HepG2 (cell line): ENCODE measurements around the gene FKBP8. TPM values are rescaled to one million over a fixed set of nuclear protein-coding genes. Genes with fewer than 3 reads are reported as not detected.

Experiments
- ADNP ChIP-seq: sonication (generic); formaldehyde crosslinking; IDR thresholded peaks from 2 replicates; pipeline ENCODE4 v1.4.0; 2020; ENCODE audit warnings: missing genetic modification reagents
- DMTF1 ChIP-seq: sonication (generic); formaldehyde crosslinking; IDR thresholded peaks from 2 replicates; pipeline ENCODE4 v1.4.0; 2020; ENCODE audit warnings: mild to moderate bottlenecking, missing genetic modification reagents
- IRF2 ChIP-seq: IDR thresholded peaks from 2 replicates; pipeline ENCODE4 v1.6.1; 2018; ENCODE audit warnings: missing genetic modification reagents, missing compliant biosample characterization
- MZF1 ChIP-seq: sonication (generic); formaldehyde crosslinking; IDR thresholded peaks from 2 replicates; pipeline ENCODE4 v1.8.1; 2023; ENCODE audit warnings: mild to moderate bottlenecking, missing genetic modification reagents, borderline replicate concordance
- PPARG ChIP-seq: conservative IDR thresholded peaks from 2 replicates; pipeline ENCODE4 v1.6.1; 2016; ENCODE audit warnings: missing biosample characterization, missing genetic modification reagents
- SRSF9 ChIP-seq: fragments of 200-400 bp; formaldehyde crosslinking; IDR thresholded peaks from 2 replicates; pipeline ENCODE4 v1.6.1; 2018; ENCODE audit warnings: borderline replicate concordance, mild to moderate bottlenecking, low read depth, low read length; ENCODE audit not compliant: insufficient read depth, poor library complexity, severe bottlenecking
- ZBTB43 ChIP-seq: sonication (generic); formaldehyde crosslinking; conservative IDR thresholded peaks from 2 replicates; pipeline ENCODE4 v1.4.0; 2020; ENCODE audit warnings: missing genetic modification reagents
- ZFAT ChIP-seq: sonication (generic); formaldehyde crosslinking; conservative IDR thresholded peaks from 2 replicates; pipeline ENCODE4 v1.8.1; 2023; ENCODE audit warnings: missing genetic modification reagents, inconsistent platforms
- ZNF407 ChIP-seq: sonication (generic); formaldehyde crosslinking; IDR thresholded peaks from one replicate; pipeline ENCODE4 v1.5.1; 2020; ENCODE audit warnings: mild to moderate bottlenecking, missing genetic modification reagents; ENCODE audit errors: not compliant biosample characterization
- ZNF609 ChIP-seq: sonication (generic); formaldehyde crosslinking; IDR thresholded peaks from 2 replicates; pipeline ENCODE4 v1.4.0; 2020; ENCODE audit warnings: mild to moderate bottlenecking, missing genetic modification reagents, borderline replicate concordance
- polyA plus RNA-seq, 8 experiments: library from polyadenylated mRNA; depleted of rRNA in 3 of 8; stranded (reverse) in 7 of 8; unstranded in 1 of 8; fragments of >200 nt; fragmentation: Illumina TruSeq in 4 of 8; extraction: Trizol in 4 of 8; gene quantifications; 2 replicates each; pipeline versions ENCODE4 v1.2.1 to v1.2.3, GENCODE V29; 2011 to 2016; ENCODE audit warnings: low read depth in 4 of 8, missing spikeins in 1 of 8, mixed read lengths in 1 of 8; ENCODE audit not compliant: insufficient read depth in 1 of 8
- total RNA-seq, 5 experiments: library from RNA; depleted of rRNA; stranded (reverse); fragments of >200 nt; fragmentation: Illumina TruSeq; extraction: Trizol; gene quantifications; 2 replicates each; pipeline ENCODE4 v1.2.3, GENCODE V29; 2016; ENCODE audit warnings: low read depth in 1 of 5

Gene FKBP8
- total and polyA plus RNA-seq, 2 of the 13 experiments (the other 11 are each of a cell fraction or from before 2014, with no cell fraction given), result 81.7 to 93.9 TPM

- TF ChIP-seq ZNF609 (CRISPR knock-in tag) (no peak), SRSF9 (no peak), ZBTB43 (CRISPR knock-in tag) (no peak), ZNF407 (CRISPR knock-in tag) (no peak), IRF2 (no peak), ADNP (CRISPR knock-in tag) (no peak), ZFAT (CRISPR knock-in tag) (no peak), MZF1 (CRISPR knock-in tag) (no peak), PPARG (CRISPR knock-in tag) (no peak), DMTF1 (CRISPR knock-in tag) (no peak)
Observed at GRCh38 chr19:18590273-18591272, 47.2 kb upstream of the FKBP8 start (continued).
